ENCODE results near the gene NEU1.

- TF ChIP-seq CTCF (IDR thresholded peaks at IDR 0.05) (no peak), EZH2 (IDR thresholded peaks at IDR 0.05; ENCODE audit: borderline replicate concordance, insufficient read depth, low read depth, low read length, poor library complexity, severe bottlenecking) (no peak)
These were observed 18.0 kb upstream of the NEU1 start for GRCh38 chr6:31880616-31881015.
